Stimulated activated CD4-positive, alpha-beta T cell treated with anti-CD3 and anti-CD28 coated beads, TNF-alpha, amount 100 ng/mL, for 24 hours (primary cell): ENCODE data around the gene AAK1.
"Not testable (repeated sequence)": the region's sequence is repeated elsewhere in the genome, so short reads cannot be mapped to it uniquely, and the experiment has no call there.

ENCODE experiments used
- DNase-seq, 3 experiments: peaks; one replicate each; pipeline ENCODE4 v3.0.0-alpha.2; 2020; ENCODE audit warnings: low read depth in 3 of 3

The AAK1 gene

DNA sequence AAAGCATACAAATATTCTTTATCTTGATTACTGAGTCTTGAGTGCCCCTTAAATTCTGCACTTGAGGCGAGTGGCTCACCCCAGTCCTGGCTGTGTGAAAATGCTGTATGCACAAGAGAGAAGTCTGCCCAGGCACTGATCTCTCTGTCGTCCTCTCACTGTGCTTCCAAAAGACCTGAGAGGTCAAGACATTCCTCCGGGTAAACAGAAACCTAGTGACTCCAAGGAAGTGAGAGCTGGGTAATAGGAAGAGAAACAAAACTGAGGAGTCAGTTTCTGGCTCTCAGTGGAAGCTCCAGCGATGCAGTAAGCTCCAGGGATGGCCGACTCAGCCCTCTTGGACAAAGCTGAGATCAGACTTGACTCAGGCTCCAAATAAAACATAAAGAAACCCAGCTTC is 70.9 kb downstream of the AAK1 start:
- no peak for DNase-seq

DNA sequence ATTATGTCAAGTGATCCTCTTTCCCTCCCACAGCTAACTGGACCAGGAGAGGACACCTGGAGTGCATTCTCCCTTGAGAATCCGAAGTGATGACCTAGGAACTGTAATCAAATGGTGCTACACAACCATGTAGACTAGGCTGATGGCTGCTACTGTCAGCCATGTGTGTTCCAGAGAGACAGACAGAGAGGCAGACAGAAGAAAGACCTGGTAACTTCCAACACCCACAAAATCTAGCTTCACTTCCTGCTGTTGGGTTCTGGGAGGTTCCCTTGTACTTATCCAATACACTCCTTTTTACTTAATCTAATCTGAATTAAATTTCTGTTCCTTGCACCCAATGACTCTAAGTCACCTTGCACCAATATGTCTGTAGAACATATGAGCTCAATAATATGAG is 72.3 kb downstream of the AAK1 start:
- no peak for DNase-seq

DNA sequence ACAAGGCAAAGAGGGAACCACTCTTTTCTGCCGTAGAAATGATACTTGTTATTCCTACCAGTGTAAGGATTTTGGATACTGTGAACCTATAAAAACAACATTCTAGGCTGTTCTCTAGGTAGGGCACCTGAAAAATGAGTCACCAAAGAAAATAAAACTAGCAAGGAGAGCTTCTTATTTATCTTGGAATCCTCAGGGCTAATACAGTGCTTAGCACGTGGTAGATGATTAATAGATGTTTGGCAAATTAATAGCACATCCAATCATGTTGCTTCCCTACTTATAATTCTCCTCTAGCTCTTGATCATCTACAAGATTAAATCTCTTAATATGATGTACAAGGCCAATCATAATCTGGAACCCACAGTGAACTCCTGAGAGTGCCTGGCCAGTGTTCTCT is 73.1 kb downstream of the AAK1 start:
- DNase-seq, result no peak

DNA sequence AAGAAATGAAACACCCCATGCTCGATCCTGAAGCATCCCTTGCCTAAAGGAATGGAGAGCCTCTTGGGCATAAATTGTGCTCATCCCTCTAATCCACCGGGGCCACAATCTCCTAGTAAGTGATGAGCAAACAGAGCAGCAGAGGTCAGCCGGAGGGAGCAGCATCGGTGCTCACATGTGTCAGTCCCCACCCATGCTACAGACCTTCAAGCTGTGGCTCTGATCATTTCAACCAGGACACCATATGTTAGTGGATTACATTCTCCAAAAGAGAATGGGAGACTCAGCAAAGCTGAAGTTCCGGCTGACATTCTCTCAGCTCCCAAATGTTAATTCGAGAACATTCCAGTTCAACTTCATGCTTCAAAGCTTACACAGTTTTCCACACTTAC is 75.6 kb downstream of the AAK1 start:
- DNase-seq, result no peak

DNA sequence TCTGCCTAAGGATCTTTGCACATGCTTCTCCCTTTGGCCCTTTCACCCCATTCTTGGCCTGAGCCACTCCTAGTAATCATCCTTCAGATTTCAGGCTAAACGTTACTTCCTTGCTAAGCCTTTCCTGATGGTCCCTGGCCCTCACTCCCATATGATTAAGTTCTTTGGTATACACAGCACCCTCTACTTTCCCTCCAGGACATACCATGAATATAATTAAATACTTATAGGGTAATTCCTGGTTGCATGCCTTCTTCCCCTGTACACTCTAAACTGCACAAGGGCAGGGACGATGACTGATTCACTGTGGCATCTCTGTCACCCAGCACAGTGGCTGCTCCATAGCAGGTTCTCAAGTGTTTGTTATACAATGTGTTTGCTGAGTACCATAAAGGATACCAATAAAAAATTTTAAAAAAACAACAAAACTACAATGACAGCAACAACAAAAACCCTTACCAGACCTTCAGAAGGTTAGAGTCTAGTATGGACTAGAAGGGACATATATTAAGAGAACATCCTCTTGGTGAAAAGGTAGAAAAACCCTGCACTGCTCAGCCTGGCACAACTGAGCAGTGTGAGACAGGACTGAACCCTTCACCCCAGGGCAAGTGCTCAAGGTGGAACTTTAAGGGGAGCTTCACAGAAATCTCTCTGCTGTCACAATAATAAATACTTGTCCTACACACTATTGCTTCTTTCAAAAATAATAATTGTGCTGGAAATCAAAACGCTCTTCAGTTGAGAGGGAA is 76.2 kb downstream of the AAK1 start:
- DNase-seq, result no peak

DNA sequence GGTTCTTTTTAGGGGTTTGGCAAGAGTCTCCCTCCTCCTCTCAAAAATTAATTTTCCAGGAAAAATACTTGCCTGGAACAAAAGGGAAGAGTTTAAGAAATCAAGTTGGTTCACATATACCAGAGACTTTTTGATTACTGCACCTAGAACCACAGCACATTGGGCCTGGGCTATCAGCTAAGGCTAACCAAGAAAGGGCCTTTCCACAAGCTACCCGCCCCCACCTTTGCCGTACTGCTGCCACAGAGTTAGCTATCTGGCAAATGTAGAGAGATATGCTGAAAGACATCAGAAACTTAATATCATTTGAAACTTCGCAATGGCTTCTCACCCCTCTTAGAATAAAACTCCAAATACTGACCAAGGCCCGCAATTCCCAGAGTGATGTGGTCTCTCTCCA is 76.9 kb downstream of the AAK1 start:
- no peak for DNase-seq

DNA sequence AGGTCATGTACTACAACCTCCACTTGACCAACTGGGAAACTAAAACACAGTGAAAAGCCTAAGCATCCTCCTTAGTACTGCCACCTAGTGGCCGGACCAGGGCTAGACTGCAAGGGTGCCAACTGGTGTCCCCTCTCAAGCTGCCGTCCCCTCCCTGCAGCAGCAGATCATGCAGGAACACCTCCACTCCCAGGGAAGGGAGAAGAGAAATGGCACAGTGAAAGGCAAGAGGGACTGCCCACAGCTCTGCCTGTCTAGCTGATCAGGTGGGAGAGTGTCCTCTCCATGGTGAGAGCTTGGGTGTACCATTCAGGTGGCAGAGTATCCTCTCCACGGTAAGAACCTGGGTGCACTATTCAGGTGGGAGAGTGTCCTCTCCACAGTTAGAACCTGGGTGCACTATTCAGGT is 78.1 kb downstream of the AAK1 start:
- peak; percentile 40 to 70 (median 46) for DNase-seq

DNA sequence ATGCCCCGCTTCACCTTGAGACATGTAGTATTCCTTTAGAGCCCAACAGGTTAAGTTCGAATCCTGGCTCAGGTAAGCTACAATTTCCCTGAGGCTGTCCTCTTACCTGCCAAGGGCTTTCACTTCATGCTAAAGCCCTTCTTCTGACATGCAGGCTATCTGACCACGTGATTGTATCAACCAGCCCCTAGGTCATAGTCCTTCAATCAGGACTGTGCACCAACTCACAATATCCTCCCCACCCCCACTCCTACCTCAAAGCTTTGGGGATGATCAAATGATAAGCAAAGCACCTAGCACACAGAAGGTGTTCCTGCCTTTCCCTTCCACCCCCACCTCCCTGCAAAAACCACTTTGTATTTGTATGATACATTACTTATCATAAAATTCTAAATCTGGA is 78.9 kb downstream of the AAK1 start:
- no peak for DNase-seq

DNA sequence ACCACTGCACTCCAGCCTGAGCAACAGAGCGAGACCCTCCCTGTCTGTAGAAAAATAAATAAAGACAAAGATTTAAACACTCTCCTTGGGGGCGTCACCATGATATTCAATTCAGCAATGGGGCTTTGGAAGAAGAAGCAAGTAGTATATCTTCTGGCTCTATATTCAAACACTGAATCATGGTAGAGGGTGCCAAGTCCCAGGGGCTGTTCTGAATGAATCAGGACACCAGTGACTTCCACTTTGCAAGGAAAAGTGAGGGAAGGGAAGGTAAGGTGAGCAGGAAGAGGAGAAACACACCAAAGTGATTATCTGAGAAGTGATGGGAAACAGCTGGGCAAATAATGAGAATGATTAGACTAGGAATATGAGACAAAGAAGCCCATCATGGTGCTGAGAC is 80.5 kb downstream of the AAK1 start:
- no peak for DNase-seq

DNA sequence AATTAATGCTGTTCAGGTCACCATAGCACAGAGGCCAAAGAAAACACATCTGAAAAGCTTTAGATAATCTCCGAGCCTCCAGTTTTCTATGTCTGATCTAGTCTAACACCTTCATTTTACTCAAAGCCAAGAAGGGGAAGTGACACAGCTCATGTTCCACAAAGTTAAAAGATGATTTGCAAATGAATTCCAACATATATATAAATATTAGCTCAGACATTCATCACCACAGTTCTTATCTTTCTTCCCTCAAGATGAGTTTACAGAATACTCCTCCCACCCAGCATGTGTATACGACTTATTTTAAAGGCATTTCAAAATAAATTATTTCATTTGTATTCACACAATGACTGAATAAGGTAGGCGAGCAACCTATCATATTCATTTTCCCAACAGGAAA is 82.4 kb downstream of the AAK1 start:
- DNase-seq, result no peak

DNA sequence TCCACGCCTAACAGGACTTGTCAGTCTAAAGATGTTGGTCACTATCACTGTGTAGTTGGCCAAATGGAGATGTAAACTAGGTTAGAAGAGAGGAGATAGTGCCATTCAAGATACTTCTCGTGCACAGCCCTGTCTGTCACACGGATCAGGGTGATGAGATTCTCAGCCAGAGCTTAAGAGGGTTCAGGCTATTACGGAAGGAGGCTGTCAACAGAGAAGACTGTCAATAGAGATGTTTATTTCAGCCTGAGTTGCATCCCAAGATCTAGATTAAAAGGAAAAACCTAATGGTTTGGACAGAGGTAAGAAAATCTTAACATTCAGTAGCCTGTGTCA is 83.4 kb downstream of the AAK1 start:
- no peak for DNase-seq

DNA sequence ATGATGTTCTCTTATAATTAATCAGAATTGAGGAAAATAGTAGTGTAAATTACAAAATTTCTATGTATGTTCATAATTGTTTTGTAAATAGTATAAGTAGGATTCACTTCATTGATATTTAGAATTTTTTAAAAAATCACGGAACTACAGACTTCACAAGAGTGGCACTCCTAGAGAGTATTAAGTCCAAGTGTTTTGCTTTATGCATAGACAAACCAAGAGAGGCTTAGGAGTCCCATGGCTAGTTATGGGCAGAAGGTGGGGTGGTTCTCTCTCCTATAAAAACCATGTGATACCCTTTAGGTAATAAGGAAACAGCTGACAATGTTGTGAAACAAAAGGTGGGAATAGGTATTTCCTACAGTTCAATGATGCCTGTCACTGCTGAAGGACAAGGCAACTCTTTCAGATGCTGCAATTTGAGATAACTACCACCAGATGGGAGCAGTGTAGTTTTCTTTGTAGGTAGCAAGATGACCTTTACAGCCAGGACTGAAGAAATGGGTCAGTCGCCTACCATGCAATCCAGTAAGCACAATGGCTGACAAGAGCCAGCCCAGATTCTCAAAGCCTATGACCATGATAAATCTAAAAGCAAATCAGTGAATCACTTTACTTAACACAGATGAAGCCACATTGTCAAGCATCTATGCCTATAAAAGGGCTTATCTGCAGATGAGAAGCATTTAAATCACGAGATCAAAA is 83.9 kb downstream of the AAK1 start:
- no peak for DNase-seq

DNA sequence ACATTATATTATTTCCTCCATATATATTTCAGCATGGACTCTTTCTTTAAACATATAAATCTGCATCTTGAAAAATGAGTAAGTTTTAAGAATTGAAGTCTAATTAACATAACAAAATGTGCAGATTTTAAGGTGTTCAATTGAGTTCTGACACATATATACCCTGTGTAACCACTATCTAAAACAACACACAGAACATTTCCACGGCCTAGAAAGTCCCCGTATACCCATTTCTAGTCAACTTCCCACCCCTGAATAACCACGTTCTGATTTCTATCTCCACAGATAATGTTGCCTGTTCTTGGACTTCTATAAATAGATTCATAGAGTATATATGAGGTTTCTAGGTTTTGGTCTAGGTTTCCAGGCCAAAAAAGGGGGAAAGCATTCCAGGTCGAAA is 87.5 kb downstream of the AAK1 start:
- DNase-seq, result no peak

DNA sequence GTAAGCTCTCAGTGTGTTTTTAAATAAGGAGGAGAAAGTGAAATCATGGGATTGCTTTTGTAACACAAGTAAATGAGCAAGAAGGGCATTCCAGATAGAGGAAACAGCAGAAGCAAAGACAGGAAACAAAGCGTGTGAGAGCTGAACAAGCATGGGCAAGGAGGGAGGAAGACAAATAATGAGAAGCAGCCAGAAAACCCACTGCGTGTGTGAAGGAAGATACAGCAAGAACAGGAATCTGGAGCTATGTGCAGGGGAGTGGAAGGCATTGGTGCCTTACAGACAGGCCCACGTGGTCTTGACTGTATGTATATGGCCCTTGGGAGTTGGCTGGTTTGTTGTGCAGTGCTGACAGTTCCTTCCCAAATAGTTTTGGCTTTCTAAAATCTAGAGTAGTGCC is 88.6 kb downstream of the AAK1 start:
- no peak for DNase-seq

DNA sequence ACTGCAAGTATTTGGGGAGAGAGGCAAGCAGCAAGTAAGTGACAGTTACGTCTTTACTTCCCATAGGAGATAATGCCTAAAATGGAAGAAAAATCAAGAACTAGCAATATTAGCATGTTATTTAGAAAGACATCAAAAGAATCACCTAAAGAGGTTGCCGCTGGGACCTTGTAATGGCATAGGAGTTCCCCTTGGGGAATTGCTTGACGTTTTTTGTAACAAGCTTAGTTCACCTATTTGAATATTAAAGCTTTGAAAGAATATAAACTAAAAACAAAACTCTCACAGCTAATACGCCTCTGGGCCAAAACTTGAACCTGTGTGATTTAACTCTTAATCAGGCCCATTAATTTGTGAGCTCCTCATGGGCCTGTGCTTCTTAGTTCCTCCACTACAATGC is 89.0 kb downstream of the AAK1 start:
- DNase-seq, result no peak

DNA sequence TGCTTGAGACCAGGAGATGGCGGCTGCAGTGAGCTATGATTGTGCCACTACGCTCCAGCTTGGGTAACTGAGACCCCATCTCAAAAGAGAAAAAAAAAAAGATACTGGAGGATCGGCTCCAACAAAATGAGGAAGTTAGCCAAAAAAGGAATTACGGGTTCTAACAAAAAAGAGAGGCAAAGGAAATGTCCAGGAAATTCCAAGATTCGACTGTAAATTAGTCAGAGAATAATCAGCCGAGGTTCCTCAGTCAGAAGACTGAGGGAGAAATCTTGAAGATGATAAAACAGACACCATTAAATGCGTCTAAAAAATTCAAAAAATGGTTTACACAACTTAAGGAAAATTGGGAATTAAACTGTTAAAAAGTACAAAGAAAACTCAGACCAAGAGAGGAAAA is 89.5 kb downstream of the AAK1 start:
- DNase-seq, result no peak

DNA sequence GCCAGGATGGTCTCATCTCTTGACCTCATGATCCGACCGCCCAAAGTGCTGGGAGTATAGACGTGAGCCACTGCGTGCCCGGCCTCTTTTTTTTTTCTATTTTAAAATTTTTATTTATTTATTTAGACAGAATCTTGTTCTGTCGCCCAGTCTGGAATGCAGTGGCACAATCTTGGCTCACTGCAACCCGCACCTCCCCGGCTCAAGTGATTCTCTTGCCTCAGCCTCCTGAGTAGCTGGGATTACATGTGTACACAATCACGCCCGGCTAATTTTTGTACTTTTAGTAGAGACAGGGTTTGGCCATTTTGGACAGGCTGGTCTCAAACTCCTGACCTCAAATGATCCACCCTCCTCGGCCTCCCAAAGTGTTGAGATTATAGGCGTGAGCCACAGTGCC is 93.0 kb downstream of the AAK1 start:
- not testable (repeated sequence) for DNase-seq

DNA sequence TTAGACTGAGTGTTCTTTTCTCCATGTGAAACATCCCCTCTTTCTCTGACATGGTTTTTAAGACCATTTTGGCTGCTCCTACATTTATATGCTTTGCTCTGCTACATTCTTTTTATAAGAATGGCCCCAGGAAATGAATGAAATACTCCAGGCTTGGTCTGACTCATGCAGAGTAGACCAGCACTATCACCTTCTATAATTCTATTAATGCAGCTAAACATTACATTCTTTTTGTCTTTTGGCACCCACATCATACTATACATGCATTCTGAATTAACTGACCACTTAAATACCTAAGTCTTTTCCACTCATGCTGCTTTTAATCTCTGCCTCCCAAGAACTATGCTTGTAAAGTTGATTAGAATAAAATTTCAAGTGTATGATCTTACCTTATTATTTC is 94.1 kb downstream of the AAK1 start:
- DNase-seq, result no peak

DNA sequence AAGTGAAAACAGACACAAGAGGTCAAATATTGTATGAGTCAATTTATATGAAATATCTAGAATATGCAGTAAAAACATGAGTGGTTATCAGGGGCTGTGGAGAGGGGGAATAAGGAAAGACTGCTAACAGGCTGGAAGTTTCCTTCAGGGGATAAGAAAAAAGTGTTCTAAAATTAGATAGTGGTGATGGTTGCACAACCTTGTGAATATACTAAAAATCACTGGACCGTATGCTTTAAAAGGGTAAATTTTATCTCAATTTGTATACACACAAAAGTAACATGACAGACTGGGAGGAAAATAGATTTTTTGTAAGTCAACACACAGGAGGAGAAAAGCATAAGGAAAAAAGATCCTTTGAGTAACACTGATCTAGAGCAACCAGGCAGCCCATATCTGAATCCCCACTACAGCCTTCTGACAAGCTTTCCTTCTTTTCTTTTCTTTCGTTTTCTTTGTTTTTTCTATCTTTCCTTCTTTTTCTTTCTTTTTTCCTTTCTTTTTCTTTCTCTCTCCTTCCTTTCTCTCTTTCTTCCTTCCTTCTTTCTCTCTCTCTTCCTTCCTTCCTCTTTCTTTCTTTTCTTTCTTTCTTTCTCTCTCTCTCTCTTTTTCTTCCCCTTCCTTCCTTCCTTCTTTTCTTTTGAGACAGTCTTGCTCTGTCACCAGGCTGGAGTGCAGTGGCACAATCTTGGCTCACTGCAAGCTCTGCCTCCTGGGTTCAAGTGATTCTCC is 95.4 kb downstream of the AAK1 start:
- DNase-seq, result no peak

DNA sequence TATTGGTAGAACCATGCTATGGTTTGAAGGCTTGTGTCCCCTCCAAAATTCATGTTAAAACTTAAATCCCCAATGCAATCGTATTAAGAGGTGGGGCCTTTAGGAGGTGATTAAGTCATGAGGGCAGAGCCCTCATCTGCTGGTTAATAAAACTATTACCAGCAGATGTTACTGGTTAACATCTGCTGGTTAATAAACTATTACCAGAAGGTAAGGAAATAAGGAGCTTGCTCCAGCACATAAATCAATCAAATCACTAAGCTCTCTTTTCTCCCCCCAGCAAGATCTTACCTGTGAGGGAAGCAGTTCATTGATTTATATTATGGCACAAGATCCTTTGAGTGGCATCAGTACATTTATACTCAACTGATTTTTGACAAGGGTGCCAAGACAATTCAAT is 96.9 kb downstream of the AAK1 start:
- DNase-seq, result no peak

DNA sequence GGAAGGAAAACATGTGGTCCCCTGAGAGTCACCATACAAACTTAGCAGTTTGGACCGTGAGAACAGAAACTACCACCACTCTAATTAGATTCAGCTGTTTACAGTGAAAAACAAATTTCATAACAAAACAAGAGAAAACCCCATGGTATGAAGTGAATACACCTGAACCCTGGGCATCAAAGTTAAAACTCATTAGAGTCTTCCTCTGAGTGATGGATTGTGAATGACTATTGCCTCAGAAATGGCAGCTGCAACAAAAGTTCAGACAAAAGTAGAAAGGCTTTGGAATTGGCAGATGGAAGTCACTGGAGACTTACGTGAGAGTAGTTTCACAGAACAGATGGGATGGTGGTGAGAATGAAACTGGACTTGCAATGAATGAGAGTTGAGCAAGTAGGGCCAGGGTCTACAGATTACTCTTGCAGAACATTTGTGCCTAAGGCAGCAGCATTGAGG is 98.0 kb downstream of the AAK1 start:
- DNase-seq, result no peak

DNA sequence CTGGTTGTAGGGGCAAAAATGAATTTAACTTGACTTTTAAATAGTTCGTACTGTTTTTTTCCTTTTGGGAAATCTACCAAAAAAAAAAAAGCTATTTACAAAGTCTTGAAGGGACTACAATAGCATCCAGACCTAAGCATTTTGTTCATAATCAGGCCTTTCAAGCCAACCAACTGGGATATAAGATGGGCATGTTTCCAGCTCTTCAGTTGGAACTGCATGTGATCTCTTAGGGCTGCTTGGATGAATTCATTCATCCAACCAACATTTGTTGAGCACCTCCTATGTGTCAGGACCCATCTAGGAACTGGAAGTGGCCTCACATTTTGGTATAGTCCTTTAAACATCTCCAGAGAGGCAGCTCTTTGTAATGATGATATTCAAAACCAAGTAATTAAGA is 98.6 kb downstream of the AAK1 start:
- DNase-seq, result no peak

DNA sequence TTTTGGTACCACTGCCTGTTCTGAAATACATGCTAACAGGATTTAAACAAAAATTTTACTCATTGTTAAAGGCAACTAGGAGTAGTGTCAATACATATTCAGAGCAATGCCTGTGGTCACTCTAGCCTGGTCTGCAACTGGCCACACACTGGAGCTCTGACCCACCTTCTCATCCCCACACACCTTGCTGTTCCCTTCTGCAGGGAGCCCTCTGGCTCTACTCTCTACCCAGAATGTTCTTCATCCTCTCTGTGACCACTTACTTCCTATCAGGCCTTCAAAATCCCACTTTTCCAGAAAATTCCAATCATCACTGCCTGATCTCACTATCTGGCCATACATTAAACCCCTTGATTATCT is 104.0 kb downstream of the AAK1 start:
- no peak for DNase-seq
